Measurements from ENCODE around the gene SPSB1. TPM values are rescaled to one million over a fixed set of nuclear protein-coding genes. Genes with fewer than 3 reads are reported as not detected.

SPSB1 gene
- total RNA-seq, 2 donors from 2014 or later = 29.0 to 57.1 TPM

- 97% methylated on average over 9 of the region's 9 CpGs for WGBS
- intact Hi-C loops (cut with DNase I) = no loop called here
- peaks cover 48% of the 10 kb centered on the region for H3K4me1 ChIP-seq (replicated peaks)
- no peak overlapping the region for H3K4me3 ChIP-seq
- no peaks in the 10 kb centered on the region for H3K9me3 ChIP-seq
- no peaks in the 10 kb centered on the region for H3K27me3 ChIP-seq (replicated peaks; ENCODE audit: insufficient read depth)
- no peak for DNase-seq (ENCODE audit: low spot score)
- TF ChIP-seq POLR2A (IDR thresholded peaks at IDR 0.05) (no peak), POLR2AphosphoS5 (IDR thresholded peaks at IDR 0.05) (no peak), CTCF (IDR thresholded peaks at IDR 0.05) (no peak)
- H3K36me3 ChIP-seq = no peaks in the 10 kb centered on the region
- peak overlapping the region; percentile 92 to 95 for H3K27ac ChIP-seq
Measured at GRCh38 chr1:9245661-9246060, 47.0 kb upstream of the SPSB1 start.

DNA sequence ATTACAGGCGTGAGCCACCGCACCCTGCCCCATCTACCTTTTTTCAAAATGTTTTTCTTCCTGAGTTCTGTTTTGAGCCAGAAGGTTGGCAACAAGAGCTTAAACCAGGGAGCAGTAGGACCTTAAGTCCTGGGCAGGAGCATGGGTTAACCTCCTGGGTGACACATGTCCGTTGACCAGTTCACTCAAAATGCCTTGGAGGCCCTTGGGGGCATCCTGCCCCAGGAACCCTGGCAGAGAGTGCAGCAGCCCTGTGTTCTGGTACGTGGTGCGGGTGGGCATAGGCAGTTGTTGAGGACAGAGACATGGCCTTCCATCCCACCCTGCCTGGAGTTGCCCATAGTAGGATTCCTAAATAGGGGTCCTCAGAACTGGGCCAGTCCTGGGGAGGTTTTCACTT is 46.5 kb upstream of the SPSB1 start:
- H3K9me3 ChIP-seq = no peaks in the 10 kb centered on the region
- peaks cover 51% of the 10 kb centered on the region for H3K4me1 ChIP-seq (replicated peaks)
- H3K27ac ChIP-seq = peak overlapping the region in 1 of 2 donors; percentile 21
- TF ChIP-seq CTCF (IDR thresholded peaks at IDR 0.05) (no peak), POLR2AphosphoS5 (IDR thresholded peaks at IDR 0.05) (no peak)
- H3K36me3 ChIP-seq = no peaks in the 10 kb centered on the region
- WGBS = 97% methylated on average over 5 of the region's 5 CpGs
- no peak for DNase-seq (ENCODE audit: low spot score)
- H3K27me3 ChIP-seq (replicated peaks; ENCODE audit: insufficient read depth) = no peaks in the 10 kb centered on the region
- H3K4me3 ChIP-seq = no peak overlapping the region
- intact Hi-C loops (cut with DNase I) = no loop called here

GRCh38 chr1:9246841-9247785 is 45.6 kb upstream of the SPSB1 start:
- intact Hi-C loops (cut with DNase I) = no loop called here
- H3K36me3 ChIP-seq = no peaks in the 10 kb centered on the region
- TF ChIP-seq CTCF (IDR thresholded peaks at IDR 0.05) (no peak), POLR2AphosphoS5 (IDR thresholded peaks at IDR 0.05) (no peak), POLR2A (IDR thresholded peaks at IDR 0.05) (no peak)
- H3K27me3 ChIP-seq (replicated peaks; ENCODE audit: insufficient read depth) = no peaks in the 10 kb centered on the region
- H3K27ac ChIP-seq = peak overlapping the region in 1 of 2 donors; percentile 82
- H3K4me1 ChIP-seq (replicated peaks) = peaks cover 45% of the 10 kb centered on the region
- no peaks in the 10 kb centered on the region for H3K9me3 ChIP-seq
- no peak for DNase-seq (ENCODE audit: low spot score)
- no peak overlapping the region for H3K4me3 ChIP-seq
- 89% methylated on average over 41 of the region's 41 CpGs for WGBS

- Histone ChIP-seq H3K4me3 (no peak overlapping the region), H3K27me3 (replicated peaks; ENCODE audit: insufficient read depth) (no peaks in the 10 kb centered on the region), H3K36me3 (no peaks in the 10 kb centered on the region), H3K27ac (peak overlapping the region; percentile 72 to 82), H3K9me3 (no peaks in the 10 kb centered on the region), H3K4me1 (replicated peaks) (peaks cover 42% of the 10 kb centered on the region)
- intact Hi-C loops (cut with DNase I) = no loop called here
- 90% methylated on average over 17 of the region's 18 CpGs for WGBS
- TF ChIP-seq POLR2A (IDR thresholded peaks at IDR 0.05) (no peak), CTCF (IDR thresholded peaks at IDR 0.05) (no peak), POLR2AphosphoS5 (IDR thresholded peaks at IDR 0.05) (no peak)
- DNase-seq (ENCODE audit: low spot score) = no peak
Measured at GRCh38 chr1:9247894-9248293, 44.8 kb upstream of the SPSB1 start.

All from prostate gland (tissue), 2 donors.